RCC 7860 (cell line): ENCODE data around the gene CFAP68.
"Not testable (repeated sequence)": the region's sequence is repeated elsewhere in the genome, so short reads cannot be mapped to it uniquely, and the experiment has no call there.

ENCODE experiments used
- DNase-seq: peaks from one replicate; pipeline ENCODE4 v3.0.0-alpha.2; 2015; ENCODE audit warnings: low spot score
- FAIRE-seq: peaks from 2 replicates; lab custom pipeline; 2012; peaks lifted over from hg19 to GRCh38; lab: Jason Lieb, UNC

CFAP68 gene

DNA sequence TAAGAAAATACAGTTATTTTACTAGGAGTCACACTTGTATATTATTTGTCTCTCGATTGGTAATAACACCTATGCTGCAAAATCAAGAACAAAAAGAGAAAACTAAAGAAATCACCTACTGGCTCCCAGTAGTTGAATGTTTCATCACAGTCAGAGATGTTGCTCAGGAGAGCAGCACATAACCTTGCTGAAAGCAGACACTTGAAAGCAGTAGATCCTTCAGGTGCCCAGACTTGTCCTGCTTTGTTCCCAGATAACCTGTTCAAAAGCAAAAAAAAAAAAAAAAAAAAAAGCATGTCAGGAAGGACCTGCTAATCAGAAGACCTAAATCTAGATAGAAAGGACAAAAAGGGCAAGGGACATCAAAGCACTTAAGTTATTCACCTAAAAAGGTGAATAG, 9.2 kb upstream of the CFAP68 start:
- no peak for DNase-seq
- FAIRE-seq = no peak

DNA sequence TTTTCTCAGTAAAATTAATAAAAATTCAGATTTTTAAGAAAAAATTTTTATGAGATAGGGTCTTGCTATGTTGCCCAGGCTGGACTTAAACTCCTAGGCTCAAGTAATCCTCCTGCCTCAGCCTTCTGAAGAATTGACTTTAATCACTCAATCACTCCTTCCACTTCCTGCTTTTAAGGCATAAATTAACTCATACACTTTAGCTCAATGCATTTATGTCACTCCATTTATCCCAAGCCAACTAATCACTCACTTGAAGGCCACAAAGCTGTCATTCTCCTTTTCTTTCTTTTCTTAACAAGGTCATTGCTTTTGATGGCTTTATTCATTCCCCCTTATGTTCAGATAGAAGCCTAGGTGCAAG, 8.8 kb upstream of the CFAP68 start:
- DNase-seq (no peak), FAIRE-seq (no peak)

- DNase-seq = peak; percentile 45
- FAIRE-seq = no peak
Observed at GRCh38 chr11:111870886-111871692, 8.3 kb upstream of the CFAP68 start, which contains the start of gene ALG9. Gene ALG9 (minus strand): TSS chr11:111871581. CDS start chr11:111871482, 99 bp downstream.

- no peak for DNase-seq
- no peak for FAIRE-seq
Observed at GRCh38 chr11:111871693-111872161, 7.6 kb upstream of the CFAP68 start.

DNA sequence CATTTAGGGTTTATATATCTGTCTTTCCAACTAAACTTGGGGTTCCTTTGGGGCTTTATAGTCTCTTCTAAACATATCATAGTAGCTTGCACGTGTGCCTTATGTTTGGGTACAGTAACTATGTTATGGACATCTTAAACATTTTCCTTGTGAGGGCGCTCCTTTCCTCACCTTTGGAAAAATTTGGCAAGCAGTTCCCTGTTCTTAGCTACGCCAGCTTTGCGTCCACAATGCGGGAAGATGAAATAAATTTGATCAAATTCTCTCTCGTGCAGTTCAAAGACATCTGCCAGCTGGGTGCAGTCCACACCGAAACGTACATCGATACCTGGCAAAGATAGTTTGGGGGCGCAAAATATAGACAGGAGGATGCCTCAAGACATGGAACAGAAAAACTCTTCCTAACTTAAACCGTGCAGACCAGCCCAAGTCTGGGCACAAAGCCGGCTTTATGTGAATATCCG, 924 bp upstream of the CFAP68 start:
- DNase-seq (no peak), FAIRE-seq (no peak)

DNA sequence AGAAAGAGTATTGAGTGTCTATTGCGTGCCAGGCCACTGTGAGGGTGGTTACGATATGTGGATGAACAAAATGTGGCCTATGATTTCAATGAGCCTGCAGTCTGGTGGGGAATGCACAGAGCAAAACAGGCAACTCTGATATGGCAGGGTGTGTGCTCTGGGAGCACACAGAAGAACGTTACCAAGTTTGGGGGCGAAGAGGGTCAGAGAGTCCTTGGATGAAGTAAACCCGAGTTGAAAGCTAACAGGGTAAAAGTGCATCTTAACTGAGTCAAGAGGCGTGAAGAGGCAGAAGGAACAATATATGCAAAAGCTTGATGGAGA, 258 bp downstream of the CFAP68 start:
- DNase-seq = no peak
- FAIRE-seq = no peak

- FAIRE-seq (no peak), DNase-seq (no peak)
Observed at GRCh38 chr11:111882202-111882601, 2.9 kb downstream of the CFAP68 start.

- not testable (repeated sequence) for DNase-seq, FAIRE-seq
Observed at GRCh38 chr11:111885053-111885452, 5.7 kb downstream of the CFAP68 start.

DNA sequence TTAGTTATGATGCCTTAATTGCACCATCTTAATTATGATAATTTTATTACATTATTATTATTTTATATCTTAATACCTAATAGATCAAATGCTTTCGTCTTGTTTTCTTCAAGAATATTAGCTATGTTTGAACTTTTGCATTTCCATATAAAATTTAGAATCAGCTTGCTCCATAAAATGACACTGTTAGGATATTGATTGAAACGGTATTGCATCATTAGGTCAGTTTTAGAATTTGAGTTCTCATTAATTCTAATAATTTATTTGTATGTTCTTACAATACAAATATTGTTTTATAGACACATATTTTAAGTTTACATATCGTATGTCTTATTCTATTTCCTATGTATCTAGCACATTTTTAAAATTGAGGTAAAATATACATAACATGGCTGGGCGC, 6.7 kb downstream of the CFAP68 start:
- FAIRE-seq = no peak
- no peak for DNase-seq

GRCh38 chr11:111886844-111887243, 7.5 kb downstream of the CFAP68 start:
- no peak for DNase-seq
- no peak for FAIRE-seq

GRCh38 chr11:111905411-111905810, 26.1 kb downstream of the CFAP68 start:
- no peak for DNase-seq
- no peak for FAIRE-seq

DNA sequence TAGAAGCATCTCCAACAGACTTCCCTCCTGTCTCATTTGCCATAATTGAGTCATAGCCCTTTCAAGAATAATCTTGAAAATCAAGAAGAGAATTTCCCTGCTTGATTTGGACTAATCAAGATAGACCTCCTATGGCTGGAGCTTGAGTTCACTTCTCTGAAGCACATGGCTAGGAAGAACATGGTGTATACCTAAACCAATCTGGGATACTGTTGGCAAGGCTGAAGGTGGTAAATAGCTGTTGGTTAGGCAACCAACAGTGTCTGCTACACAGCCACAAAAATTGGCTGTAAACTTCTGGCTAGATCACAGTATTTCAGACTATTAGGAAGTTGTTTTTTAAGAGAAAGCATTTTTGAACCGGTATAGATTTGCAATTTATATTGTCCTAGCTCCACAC, 27.3 kb downstream of the CFAP68 start:
- FAIRE-seq (no peak), DNase-seq (no peak)

DNA sequence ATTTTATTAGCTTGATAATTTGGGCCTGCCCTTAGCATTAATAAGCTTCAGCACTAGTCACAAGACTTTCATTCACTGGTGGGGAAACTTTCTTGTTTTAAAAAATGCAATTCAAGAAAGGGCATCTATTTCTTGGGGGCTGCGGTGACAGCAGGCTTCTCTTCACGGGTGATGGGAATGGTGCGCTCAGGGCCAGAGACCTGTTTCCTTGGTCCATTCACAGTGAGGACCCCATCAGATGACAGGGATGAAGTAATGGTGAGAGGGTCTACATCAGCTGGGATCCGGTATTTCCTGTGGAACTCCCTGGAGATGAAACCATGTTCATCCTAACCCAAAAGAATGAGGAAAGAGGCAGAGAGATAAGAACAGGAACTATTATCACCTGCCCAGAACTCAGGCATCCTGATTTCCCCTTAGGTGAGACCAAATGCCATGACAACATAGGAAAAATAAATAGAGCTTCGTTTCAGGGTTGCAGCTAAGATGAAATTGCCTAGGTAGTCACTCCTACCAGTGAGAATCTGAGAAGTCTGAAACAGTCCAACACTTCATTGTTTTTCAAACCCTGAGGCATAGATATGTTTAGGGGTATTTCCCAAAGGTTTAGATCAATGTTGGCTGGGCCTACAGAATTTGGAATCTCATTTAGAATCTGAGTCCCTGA, 29.4 kb downstream of the CFAP68 start:
- DNase-seq (no peak), FAIRE-seq (no peak)

DNA sequence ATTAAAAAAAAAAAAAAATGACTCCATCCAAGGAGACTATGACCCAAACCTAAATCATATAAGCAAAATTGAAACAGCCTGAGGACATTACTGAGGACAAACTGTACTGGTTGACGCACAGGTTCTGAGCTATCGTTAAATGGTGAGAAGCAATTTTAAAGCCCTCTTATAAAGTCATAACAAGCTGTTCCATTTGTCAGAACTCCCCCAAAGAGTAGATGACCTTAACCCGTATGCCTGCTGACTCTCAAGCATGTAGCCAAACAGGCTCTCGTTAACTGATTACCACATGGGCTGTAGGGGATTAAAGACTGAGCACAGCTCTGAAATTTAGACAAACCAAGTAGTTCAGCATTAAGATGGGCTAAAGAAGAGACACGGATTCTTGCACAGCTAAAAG, 30.0 kb downstream of the CFAP68 start:
- FAIRE-seq (no peak), DNase-seq (no peak)

DNA sequence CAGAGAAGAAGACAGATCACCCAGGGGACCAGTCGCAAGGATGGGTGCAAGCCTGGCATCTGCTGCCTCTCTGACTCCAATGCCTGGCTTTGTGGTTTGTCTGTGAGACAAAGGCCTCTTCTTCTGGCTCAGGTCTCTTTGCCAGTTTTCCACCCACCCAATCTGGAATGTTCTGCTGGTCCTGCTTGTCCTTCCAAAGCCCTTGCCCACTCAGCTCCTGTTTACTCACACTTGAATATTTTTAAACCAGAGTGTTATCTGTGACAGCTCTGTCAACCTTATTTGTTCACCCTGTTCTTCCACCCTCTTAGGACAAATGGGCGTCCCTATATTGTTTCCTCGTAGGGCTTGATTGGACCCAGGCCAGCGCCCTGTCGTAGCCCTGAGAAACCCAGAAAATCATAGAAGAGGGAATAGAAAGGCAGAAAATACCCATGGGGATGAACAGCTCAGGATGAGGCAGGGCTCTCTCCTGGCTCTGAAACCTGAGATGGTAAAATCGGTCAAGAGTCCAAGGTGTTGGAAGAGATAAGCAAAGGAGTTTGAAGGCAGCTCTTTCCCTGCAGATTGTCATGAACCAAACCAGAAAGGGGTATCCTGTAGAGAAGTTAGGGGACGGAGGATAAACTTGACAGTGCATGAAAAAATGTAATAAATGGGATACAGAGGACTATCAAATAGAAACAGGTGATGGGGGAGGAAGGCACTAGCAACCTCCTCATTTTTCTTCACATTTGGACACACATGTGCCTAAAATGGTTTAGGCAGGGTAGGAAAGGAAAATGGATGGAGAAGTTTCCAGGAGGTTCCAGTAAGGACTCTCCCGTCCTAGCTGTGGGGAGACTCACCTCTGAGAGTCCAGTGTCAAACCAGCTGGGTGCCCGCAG, 31.6 kb downstream of the CFAP68 start:
- no peak for FAIRE-seq
- no peak for DNase-seq

DNA sequence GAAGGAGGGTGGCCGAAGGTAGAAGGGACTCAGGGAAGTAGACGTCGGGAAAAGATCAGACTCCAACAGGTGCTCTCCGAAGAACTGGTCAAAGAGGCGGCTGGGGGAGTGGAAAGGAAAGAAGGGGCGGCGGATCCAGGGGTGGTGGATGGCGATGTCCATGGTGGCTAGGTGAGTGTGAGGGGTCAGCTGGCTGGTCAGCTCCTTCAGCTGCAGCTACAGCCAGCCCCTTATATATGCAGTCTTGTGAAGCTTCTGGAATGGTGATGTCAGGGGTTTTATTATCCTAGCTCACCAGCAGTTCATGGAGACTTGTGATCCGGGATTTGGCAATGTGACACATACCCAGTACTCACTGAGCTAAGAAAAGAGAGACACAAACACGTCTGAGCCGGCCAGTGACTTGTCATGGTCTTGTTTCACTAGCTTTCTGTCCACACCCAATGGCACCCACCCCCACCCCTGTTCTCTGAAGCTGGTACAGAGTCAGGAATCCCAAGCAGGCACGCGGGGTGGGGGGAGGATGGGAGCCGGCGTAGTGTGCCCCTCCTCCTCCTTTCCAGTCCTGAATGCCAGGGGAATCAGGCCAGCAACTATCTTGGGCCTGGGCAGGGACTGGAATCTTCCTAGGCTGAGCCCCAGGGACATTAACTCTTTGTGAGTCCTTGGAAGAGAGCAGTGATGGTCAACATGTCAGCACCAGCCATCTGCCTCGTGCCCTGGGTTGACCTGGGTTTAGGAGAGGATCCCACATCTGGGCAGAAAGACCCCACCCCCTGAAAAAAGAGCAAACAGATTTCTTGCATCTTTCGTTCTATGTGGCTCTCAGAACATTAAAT, 32.4 kb downstream of the CFAP68 start, which contains the start of gene CRYAB:
Gene CRYAB, minus strand, starts transcription at position 208 of the 839 bp plus-strand sequence. Its CDS starts 46 bp downstream, at position 162.
- DNase-seq (peak; percentile 47), FAIRE-seq (no peak)

DNA sequence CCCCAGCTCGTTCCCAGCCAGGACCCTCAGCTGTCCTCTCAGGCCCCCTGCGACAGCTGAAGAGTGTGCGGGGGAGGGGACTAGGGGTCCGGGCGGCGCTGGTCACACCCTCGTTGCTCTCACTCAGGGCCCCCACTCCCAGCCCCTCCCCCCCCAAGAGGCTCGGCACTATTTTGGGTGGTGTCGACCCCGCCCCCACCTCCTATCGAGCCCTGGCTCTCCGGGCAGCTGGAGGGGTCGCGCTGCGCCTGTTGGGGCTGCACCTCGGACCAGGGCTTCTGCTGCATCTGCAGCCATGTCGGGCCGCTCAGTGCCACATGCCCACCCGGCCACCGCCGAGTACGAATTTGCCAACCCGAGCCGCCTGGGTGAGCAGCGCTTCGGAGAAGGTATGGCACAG, 33.2 kb downstream of the CFAP68 start, which contains the start of gene HSPB2:
Gene HSPB2, plus strand, starts transcription at position 200 of the 400 bp plus-strand sequence. Its CDS starts 96 bp downstream, at position 296.
- FAIRE-seq (no peak), DNase-seq (no peak)

GRCh38 chr11:111913031-111913861, 33.9 kb downstream of the CFAP68 start:
- no peak for FAIRE-seq
- DNase-seq = no peak

DNA sequence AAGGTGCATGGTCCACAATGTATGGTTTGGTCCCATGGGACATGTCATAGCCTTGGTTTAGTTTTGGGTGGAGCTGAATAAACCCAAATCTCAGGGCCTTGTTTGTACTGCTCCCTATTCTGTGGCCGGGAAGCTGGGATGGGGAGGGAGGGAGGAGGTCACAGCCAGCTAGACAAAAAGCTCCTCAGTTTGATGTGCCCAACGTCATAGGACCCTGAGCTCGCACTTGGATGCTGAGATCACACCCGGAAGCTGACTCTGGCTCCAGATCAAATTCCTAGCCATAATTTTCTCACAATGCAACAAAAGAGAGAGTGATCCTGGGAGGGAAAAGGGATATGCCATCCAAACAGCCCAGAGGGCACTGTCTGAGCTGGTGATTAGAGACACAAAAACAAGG, 34.7 kb downstream of the CFAP68 start:
- DNase-seq (no peak), FAIRE-seq (no peak)
